ACHN (cell line): ENCODE results near the gene ITPR1.

Experiments used
- DNase-seq: peaks from one replicate; pipeline ENCODE4 v3.0.0-alpha.2; 2015
- in situ Hi-C: cut with HindIII; loops from 2 replicates; pipeline ENCODE4 v1.10.0; 2017; ENCODE audit warnings: low sequenced_read_pairs, low pct_ligation_motif_present, low pct_unique_long_range_greater_than_20kb

ITPR1 gene

GRCh38 chr3:4600493-4600892 lies 107.3 kb downstream of the ITPR1 start:
- in situ Hi-C loops, result no loop called here
- DNase-seq, result no peak

GRCh38 chr3:4601892-4602291 lies 108.7 kb downstream of the ITPR1 start:
- no peak for DNase-seq
- in situ Hi-C loops, result no loop called here

GRCh38 chr3:4604693-4605092 lies 111.5 kb downstream of the ITPR1 start:
- in situ Hi-C loops, result no loop called here

GRCh38 chr3:4606911-4607310 lies 113.8 kb downstream of the ITPR1 start:
- in situ Hi-C loops, result no loop called here
- no peak for DNase-seq

More at GRCh38 chr3:4604693-4605092, 111.5 kb downstream of the ITPR1 start:
- no peak for DNase-seq

GRCh38 chr3:4613366-4613765 lies 120.2 kb downstream of the ITPR1 start:
- in situ Hi-C loops, result no loop called here
- no peak for DNase-seq

- in situ Hi-C loops, result no loop called here
- no peak for DNase-seq
Measured at GRCh38 chr3:4614070-4614469, 120.9 kb downstream of the ITPR1 start.

GRCh38 chr3:4614927-4615326 lies 121.8 kb downstream of the ITPR1 start:
- in situ Hi-C loops, result no loop called here
- DNase-seq, result no peak

GRCh38 chr3:4615750-4616149 lies 122.6 kb downstream of the ITPR1 start:
- DNase-seq, result no peak
- in situ Hi-C loops, result no loop called here

GRCh38 chr3:4623421-4623999 lies 130.4 kb downstream of the ITPR1 start:
- in situ Hi-C loops, result no loop called here
- no peak for DNase-seq

- DNase-seq, result no peak
- in situ Hi-C loops, result no loop called here
Measured at GRCh38 chr3:4627651-4628375, 134.7 kb downstream of the ITPR1 start.

GRCh38 chr3:4629095-4630007 lies 136.2 kb downstream of the ITPR1 start:
- in situ Hi-C loops, result no loop called here

GRCh38 chr3:4633078-4634004 lies 140.2 kb downstream of the ITPR1 start:
- in situ Hi-C loops, result no loop called here
- peak; percentile 51 for DNase-seq

More at GRCh38 chr3:4629095-4630007, 136.2 kb downstream of the ITPR1 start:
- DNase-seq, result no peak

- no peak for DNase-seq
- in situ Hi-C loops, result no loop called here
Measured at GRCh38 chr3:4634894-4635293, 141.7 kb downstream of the ITPR1 start.

- in situ Hi-C loops, result no loop called here
- DNase-seq, result no peak
Measured at GRCh38 chr3:4637265-4637664, 144.1 kb downstream of the ITPR1 start.

- in situ Hi-C loops, result no loop called here
- DNase-seq, result no peak
Measured at GRCh38 chr3:4641863-4642563, 148.9 kb downstream of the ITPR1 start.

- DNase-seq, result no peak
- in situ Hi-C loops, result no loop called here
Measured at GRCh38 chr3:4642611-4643010, 149.5 kb downstream of the ITPR1 start.

GRCh38 chr3:4643904-4644547 lies 150.9 kb downstream of the ITPR1 start:
- in situ Hi-C loops, result no loop called here
- DNase-seq, result no peak
